ENCODE results near the gene MBP. TPM values are rescaled to one million over a fixed set of nuclear protein-coding genes. Genes with fewer than 3 reads are reported as not detected.

The MBP gene
- total RNA-seq, 2 experiments from 2014 or later = 13.5 to 28.9 TPM

DNA sequence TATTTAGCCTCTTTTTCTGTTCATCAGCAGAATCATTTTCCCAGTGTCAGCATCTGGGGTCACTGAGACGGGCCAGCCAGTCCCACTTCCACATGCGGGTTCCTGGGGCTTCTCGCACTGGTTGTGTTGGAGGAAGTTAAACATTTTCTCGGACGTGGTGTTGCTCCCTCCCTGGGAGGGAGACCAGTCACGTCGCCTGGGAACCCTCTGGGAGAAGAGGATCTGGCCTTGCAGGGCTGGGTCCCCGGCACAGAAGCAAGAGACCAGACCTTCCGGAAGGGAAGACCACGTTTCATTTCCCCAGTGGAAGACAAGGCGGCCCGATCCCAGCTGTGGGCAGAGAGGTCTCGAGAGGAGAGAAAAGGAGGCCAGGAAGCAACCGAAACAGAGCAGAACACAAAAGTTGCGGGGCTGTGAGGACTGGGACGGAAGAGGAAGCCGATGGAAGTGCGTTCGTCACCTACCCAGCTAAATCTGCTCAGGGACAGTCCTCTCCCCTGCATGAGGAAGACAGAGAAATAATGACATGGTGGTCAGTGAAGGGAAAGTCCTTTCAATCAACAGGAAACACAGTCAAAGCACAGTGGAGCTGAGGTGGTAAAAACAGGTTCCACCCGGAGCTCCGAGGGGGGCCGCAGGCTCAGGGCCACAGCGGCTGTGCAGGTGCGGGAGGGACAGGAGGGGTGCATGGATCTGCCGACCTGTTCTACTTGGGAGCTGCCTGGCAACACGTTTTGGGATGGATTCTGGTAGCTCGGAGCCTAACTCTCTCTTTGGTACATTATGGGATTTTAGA is 144.4 kb downstream of the MBP start:
- DNase-seq (ENCODE audit: low spot score) = no peak
- intact Hi-C loops (cut with micrococcal nuclease; ENCODE audit: unreplicated experiment) = no loop called here
- H3K27ac ChIP-seq (ENCODE audit: low read depth, low read length, poor library complexity, severe bottlenecking) = no peak overlapping the region

DNA sequence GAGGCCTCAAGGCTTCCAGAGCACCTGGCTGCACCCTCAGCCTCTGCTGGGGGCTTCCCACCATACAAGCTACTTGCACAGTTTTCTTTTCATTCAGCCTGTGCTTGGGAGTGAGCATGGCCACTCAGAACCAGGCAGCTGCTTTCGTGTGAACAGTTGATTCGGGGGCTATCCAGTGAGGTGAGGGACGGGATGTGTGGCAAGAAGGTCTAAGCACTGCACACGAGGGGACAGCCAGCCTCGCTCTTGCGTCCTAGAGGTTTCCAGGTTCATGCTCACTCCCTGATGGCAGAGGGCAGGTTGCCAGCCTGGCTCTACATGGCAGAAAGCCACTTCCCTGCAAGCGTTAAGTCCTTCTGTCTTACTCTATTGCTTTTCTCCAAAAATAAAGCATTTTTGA is 146.2 kb downstream of the MBP start:
- DNase-seq (ENCODE audit: low spot score) = no peak
- Histone ChIP-seq H2AFZ (ENCODE audit: low read length) (no peak overlapping the region), H3K4me3 (ENCODE audit: low read depth, low read length, poor library complexity, severe bottlenecking) (no peak overlapping the region), H3K79me2 (ENCODE audit: insufficient read depth, low read depth, low read length) (no peaks in the 10 kb centered on the region), H3K9me3 (ENCODE audit: low read length) (no peaks in the 10 kb centered on the region), H3K4me1 (ENCODE audit: insufficient read depth, low read length, poor library complexity, severe bottlenecking) (peaks cover 31% of the 10 kb centered on the region), H3K36me3 (ENCODE audit: insufficient read depth, low read length) (no peaks in the 10 kb centered on the region), H3K27ac (ENCODE audit: low read depth, low read length, poor library complexity, severe bottlenecking) (no peak overlapping the region), H3K9me2 (ENCODE audit: insufficient read depth, low read length) (no peaks in the 10 kb centered on the region), H3K4me2 (ENCODE audit: low read length) (no peak overlapping the region), H4K20me1 (ENCODE audit: insufficient read depth, low read length) (no peaks in the 10 kb centered on the region)
- no TSS peak for BruUV-seq (replicated peaks)
- intact Hi-C loops (cut with micrococcal nuclease; ENCODE audit: unreplicated experiment) = no loop called here
- CTCF ChIA-PET (ENCODE audit: unreplicated experiment) = no interaction called here
- POLR2A ChIA-PET = interaction anchor here (0.6 kb wide), 1 partner anchor 160 kb away, joined by 3 read pairs; no protein-coding TSS in a partner anchor
- TF ChIP-seq, protein P1, sequence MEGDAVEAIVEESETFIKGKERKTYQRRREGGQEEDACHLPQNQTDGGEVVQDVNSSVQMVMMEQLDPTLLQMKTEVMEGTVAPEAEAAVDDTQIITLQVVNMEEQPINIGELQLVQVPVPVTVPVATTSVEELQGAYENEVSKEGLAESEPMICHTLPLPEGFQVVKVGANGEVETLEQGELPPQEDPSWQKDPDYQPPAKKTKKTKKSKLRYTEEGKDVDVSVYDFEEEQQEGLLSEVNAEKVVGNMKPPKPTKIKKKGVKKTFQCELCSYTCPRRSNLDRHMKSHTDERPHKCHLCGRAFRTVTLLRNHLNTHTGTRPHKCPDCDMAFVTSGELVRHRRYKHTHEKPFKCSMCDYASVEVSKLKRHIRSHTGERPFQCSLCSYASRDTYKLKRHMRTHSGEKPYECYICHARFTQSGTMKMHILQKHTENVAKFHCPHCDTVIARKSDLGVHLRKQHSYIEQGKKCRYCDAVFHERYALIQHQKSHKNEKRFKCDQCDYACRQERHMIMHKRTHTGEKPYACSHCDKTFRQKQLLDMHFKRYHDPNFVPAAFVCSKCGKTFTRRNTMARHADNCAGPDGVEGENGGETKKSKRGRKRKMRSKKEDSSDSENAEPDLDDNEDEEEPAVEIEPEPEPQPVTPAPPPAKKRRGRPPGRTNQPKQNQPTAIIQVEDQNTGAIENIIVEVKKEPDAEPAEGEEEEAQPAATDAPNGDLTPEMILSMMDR (conservative IDR thresholded peaks at IDR 0.05; ENCODE audit: low read length) = no peak
- TF ChIP-seq EZH2phosphoT487 (IDR thresholded peaks at IDR 0.05; ENCODE audit: borderline replicate concordance, low read depth, low read length) = no peak

More for the DNA sequence above, 144.4 kb downstream of the MBP start:
- H3K4me2 ChIP-seq (ENCODE audit: low read length) = no peak overlapping the region
- H3K79me2 ChIP-seq (ENCODE audit: insufficient read depth, low read depth, low read length) = no peaks in the 10 kb centered on the region
- CTCF ChIA-PET (ENCODE audit: unreplicated experiment) = no interaction called here
- H4K20me1 ChIP-seq (ENCODE audit: insufficient read depth, low read length) = no peaks in the 10 kb centered on the region
- H3K9me3 ChIP-seq (ENCODE audit: low read length) = no peaks in the 10 kb centered on the region
- H3K4me3 ChIP-seq (ENCODE audit: low read depth, low read length, poor library complexity, severe bottlenecking) = no peak overlapping the region
- H3K36me3 ChIP-seq (ENCODE audit: insufficient read depth, low read length) = no peaks in the 10 kb centered on the region
- no peak overlapping the region for H2AFZ ChIP-seq (ENCODE audit: low read length)
- no TSS peak for BruUV-seq (replicated peaks)
- no peak for TF ChIP-seq EZH2phosphoT487 (IDR thresholded peaks at IDR 0.05; ENCODE audit: borderline replicate concordance, low read depth, low read length)
- TF ChIP-seq, protein P1 (conservative IDR thresholded peaks at IDR 0.05; ENCODE audit: low read length) = no peak
- no peaks in the 10 kb centered on the region for H3K9me2 ChIP-seq (ENCODE audit: insufficient read depth, low read length)
- H3K4me1 ChIP-seq (ENCODE audit: insufficient read depth, low read length, poor library complexity, severe bottlenecking) = peaks cover 12% of the 10 kb centered on the region
- POLR2A ChIA-PET = no interaction called here

DNA sequence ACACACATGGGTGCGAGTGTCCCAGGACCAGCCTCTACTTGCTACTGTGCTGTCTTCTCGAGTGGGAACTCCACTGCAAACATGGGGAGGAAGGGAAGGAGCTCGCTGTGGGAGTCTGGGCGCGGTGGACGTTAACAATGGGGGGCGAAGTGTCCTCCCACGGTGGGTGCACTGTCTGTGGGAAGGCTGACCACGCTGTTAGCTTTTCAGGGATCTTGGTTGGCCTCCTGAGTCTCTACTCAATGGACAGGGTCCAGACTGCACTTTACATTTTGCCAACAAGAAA is 146.7 kb downstream of the MBP start:
- no peaks in the 10 kb centered on the region for H3K79me2 ChIP-seq (ENCODE audit: insufficient read depth, low read depth, low read length)
- H3K9me3 ChIP-seq (ENCODE audit: low read length) = no peaks in the 10 kb centered on the region
- no peaks in the 10 kb centered on the region for H3K9me2 ChIP-seq (ENCODE audit: insufficient read depth, low read length)
- H3K4me1 ChIP-seq (ENCODE audit: insufficient read depth, low read length, poor library complexity, severe bottlenecking) = peaks cover 33% of the 10 kb centered on the region
- intact Hi-C loops (cut with micrococcal nuclease; ENCODE audit: unreplicated experiment) = no loop called here
- H4K20me1 ChIP-seq (ENCODE audit: insufficient read depth, low read length) = no peaks in the 10 kb centered on the region
- TF ChIP-seq, protein P1 (conservative IDR thresholded peaks at IDR 0.05; ENCODE audit: low read length) = no peak
- TF ChIP-seq EZH2phosphoT487 (IDR thresholded peaks at IDR 0.05; ENCODE audit: borderline replicate concordance, low read depth, low read length) = no peak
- ChIA-PET CTCF (ENCODE audit: unreplicated experiment) (no interaction called here), POLR2A (interaction anchor here (0.6 kb wide), 1 partner anchor 159 kb away, joined by 3 read pairs; no protein-coding TSS in a partner anchor)
- no TSS peak for BruUV-seq (replicated peaks)
- no peak overlapping the region for H3K4me3 ChIP-seq (ENCODE audit: low read depth, low read length, poor library complexity, severe bottlenecking)
- no peak for DNase-seq (ENCODE audit: low spot score)
- no peaks in the 10 kb centered on the region for H3K36me3 ChIP-seq (ENCODE audit: insufficient read depth, low read length)
- H3K27ac ChIP-seq (ENCODE audit: low read depth, low read length, poor library complexity, severe bottlenecking) = no peak overlapping the region
- no peak overlapping the region for H2AFZ ChIP-seq (ENCODE audit: low read length)
- no peak overlapping the region for H3K4me2 ChIP-seq (ENCODE audit: low read length)

Data from OCI-LY7 (cell line).